ENCODE data around the gene ARRDC1. TPM values are rescaled to one million over a fixed set of nuclear protein-coding genes. Genes with fewer than 3 reads are reported as not detected.

ARRDC1 gene
- 22.7 to 40.3 TPM (median 37.1 TPM) in 5 replicates for total RNA-seq (2022; extraction: Qiagen RNA extraction)

GRCh38 chr9:137605121-137606004, at the start of gene ARRDC1:
ARRDC1 (plus strand) TSS chr9:137605686; CDS start chr9:137605718, 32 bp downstream.

GRCh38 chr9:137578518-137579258, 26.8 kb upstream of the ARRDC1 start, which contains the start of gene DPH7:
DPH7 (minus strand) TSS chr9:137578925; CDS start chr9:137578777, 148 bp downstream.

GRCh38 chr9:137590469-137591383, 14.8 kb upstream of the ARRDC1 start, which contains the start of gene ZMYND19:
ZMYND19 (minus strand) TSS chr9:137590512; CDS start chr9:137590263, 249 bp downstream.

GRCh38 chr9:137618105-137619067, 12.9 kb downstream of the ARRDC1 start, which contains the start of gene EHMT1:
EHMT1 (plus strand) TSS chr9:137619005; CDS start chr9:137619029, 24 bp downstream.

Other genes starting within 250 kb of the ARRDC1 start
- 4.9 to 7.8 TPM (median 7.0 TPM) in 5 replicates for gene EXD3, start 182.5 kb upstream of the ARRDC1 start, total RNA-seq (2022; extraction: Qiagen RNA extraction)
- 0.78 to 2.3 TPM (median 2.0 TPM) in 5 replicates for gene NOXA1, start 182.3 kb upstream of the ARRDC1 start, total RNA-seq (2022; extraction: Qiagen RNA extraction)
- 0.21 to 0.27 TPM (median 0.24 TPM) in 5 replicates for gene ENTPD8, start 164.3 kb upstream of the ARRDC1 start, total RNA-seq (2022; extraction: Qiagen RNA extraction)
- 30.7 to 47.3 TPM (median 43.7 TPM) in 5 replicates for gene NSMF, start 146.4 kb upstream of the ARRDC1 start, total RNA-seq (2022; extraction: Qiagen RNA extraction)
- 0.37 to 1.1 TPM (median 0.76 TPM) in 5 replicates for gene PNPLA7, start 55.3 kb upstream of the ARRDC1 start, total RNA-seq (2022; extraction: Qiagen RNA extraction)
- 45.9 to 97.5 TPM (median 93.9 TPM) in 5 replicates for gene MRPL41, start 53.8 kb upstream of the ARRDC1 start, total RNA-seq (2022; extraction: Qiagen RNA extraction)
- 24.0 to 31.8 TPM (median 29.8 TPM) in 5 replicates for gene DPH7, start 26.8 kb upstream of the ARRDC1 start, total RNA-seq (2022; extraction: Qiagen RNA extraction)
- gene ZMYND19, start 15.2 kb upstream of the ARRDC1 start, total RNA-seq (2022; extraction: Qiagen RNA extraction) = 39.2 to 57.2 TPM (median 54.5 TPM) in 5 replicates
- gene EHMT1, start 13.3 kb downstream of the ARRDC1 start, total RNA-seq (2022; extraction: Qiagen RNA extraction) = 36.1 to 43.1 TPM (median 42.8 TPM) in 5 replicates

Measured in A549 treated with CORT108297 at 1 μM for 4 hours (cell line).